Kidney (tissue), 14 donors: ENCODE measurements around the gene MOB3A. TPM values are rescaled to one million over a fixed set of nuclear protein-coding genes. Genes with fewer than 3 reads are reported as not detected.

Experiments used
- DNase-seq, 5 donors: peaks; one replicate each; pipeline ENCODE4 v3.0.0-alpha.2; 2013 to 2020
- FAIRE-seq: peaks from 2 replicates; lab custom pipeline; 2012; peaks lifted over from hg19 to GRCh38; lab: Jason Lieb, UNC
- H3K27ac ChIP-seq, 2 donors: one replicate each; pipeline ENCODE4 v1.7.0; 2013; ENCODE audit warnings: low read depth in 2 of 2, low read length in 2 of 2, inconsistent platforms in 1 of 2
- H3K27me3 ChIP-seq: one replicate; pipeline ENCODE4 v1.7.1; 2013; ENCODE audit warnings: low read length, inconsistent platforms; ENCODE audit not compliant: control insufficient read depth, insufficient read depth
- H3K36me3 ChIP-seq, 3 donors: one replicate each; pipeline versions ENCODE4 v1.7.0 to v1.7.1; 2013; ENCODE audit warnings: low read length in 3 of 3, control low read depth in 1 of 3, inconsistent platforms in 1 of 3; ENCODE audit not compliant: insufficient read depth in 3 of 3, control insufficient read depth in 2 of 3
- H3K4me1 ChIP-seq, 3 donors: one replicate each; pipeline versions ENCODE4 v1.7.0 to v1.7.1; 2013; ENCODE audit warnings: low read length in 3 of 3, inconsistent platforms in 1 of 3, low read depth in 1 of 3; ENCODE audit not compliant: control insufficient read depth in 2 of 3, insufficient read depth in 2 of 3
- H3K4me3 ChIP-seq, 3 donors: one replicate each; pipeline versions ENCODE4 v1.7.0 to v1.8.1; 2013; ENCODE audit warnings: low read length in 3 of 3, control low read depth in 1 of 3, inconsistent platforms in 1 of 3
- H3K9ac ChIP-seq, 3 donors: one replicate each; pipeline versions ENCODE4 v1.7.0 to v1.7.1; 2013; ENCODE audit warnings: low read length in 3 of 3, control low read depth in 1 of 3, inconsistent platforms in 1 of 3
- H3K9me3 ChIP-seq, 3 donors: one replicate each; pipeline versions ENCODE4 v1.7.0 to v1.7.1; 2013; ENCODE audit warnings: low read length in 3 of 3, control low read depth in 1 of 3, inconsistent platforms in 1 of 3; ENCODE audit not compliant: control insufficient read depth in 2 of 3, insufficient read depth in 1 of 3
- CTCF ChIP-seq: IDR thresholded peaks from 3 replicates; pipeline ENCODE4 v1.5.1; 2012; ENCODE audit warnings: mild to moderate bottlenecking, moderate library complexity, borderline replicate concordance; ENCODE audit not compliant: insufficient read depth; ENCODE audit errors: extremely low read depth
- intact Hi-C: fragments of 100-400 bp; cut with DNase I; formaldehyde crosslinking; loops from one replicate; pipeline ENCODE4 v1.11.1; 2022
- polyA plus RNA-seq: library from polyadenylated mRNA; stranded (reverse); fragments of 350-450 nt; fragmentation: Illumina TruSeq; extraction: RNeasy Lipid Tissue Mini Kit (QIAGEN cat#74804); gene quantifications from one replicate; pipeline ENCODE4 v1.2.3, GENCODE V29; 2014; ENCODE audit warnings: low read depth, low replicate concordance; ENCODE audit not compliant: insufficient read depth
- total RNA-seq: library from RNA; stranded (reverse); fragmentation: NEBNext Ultra II Directional; extraction: Animal tissue kit (Norgen Biotek cat#: 25700); gene quantifications from one replicate; pipeline ENCODE4 v1.2.1, GENCODE V29; 2021
- donor health status: control.
- donor health status: control.
- donor health status: control.
- donor health status: control.
- donor health status: control.
- donor health status: DM: yes; HTN: yes; CAD: no.
- donor health status: Normal renal cell carcinoma (clear cell type).

MOB3A gene
- total and polyA plus RNA-seq, 2 donors from 2014 or later, result 16.9 to 59.7 TPM

- H3K27me3 ChIP-seq, result no peaks in the 10 kb centered on the region
- DNase-seq (peak in 1 of 5 donors; percentile 74), FAIRE-seq (no peak)
- no peak overlapping the region for H3K27ac ChIP-seq
- TF ChIP-seq CTCF, result no peak
- H3K9me3 ChIP-seq, result no peaks in the 10 kb centered on the region
- intact Hi-C loops, result no loop called here
- peaks cover 0 to 31% (median 3%) of the 10 kb centered on the region in 3 donors for H3K36me3 ChIP-seq
- H3K4me1 ChIP-seq, result peaks cover 0 to 31% (median 20%) of the 10 kb centered on the region in 3 donors
- H3K4me3 ChIP-seq, result no peak overlapping the region
- no peak overlapping the region for H3K9ac ChIP-seq
Observed at GRCh38 chr19:2038284-2039088, 57.6 kb downstream of the MOB3A start.

DNA sequence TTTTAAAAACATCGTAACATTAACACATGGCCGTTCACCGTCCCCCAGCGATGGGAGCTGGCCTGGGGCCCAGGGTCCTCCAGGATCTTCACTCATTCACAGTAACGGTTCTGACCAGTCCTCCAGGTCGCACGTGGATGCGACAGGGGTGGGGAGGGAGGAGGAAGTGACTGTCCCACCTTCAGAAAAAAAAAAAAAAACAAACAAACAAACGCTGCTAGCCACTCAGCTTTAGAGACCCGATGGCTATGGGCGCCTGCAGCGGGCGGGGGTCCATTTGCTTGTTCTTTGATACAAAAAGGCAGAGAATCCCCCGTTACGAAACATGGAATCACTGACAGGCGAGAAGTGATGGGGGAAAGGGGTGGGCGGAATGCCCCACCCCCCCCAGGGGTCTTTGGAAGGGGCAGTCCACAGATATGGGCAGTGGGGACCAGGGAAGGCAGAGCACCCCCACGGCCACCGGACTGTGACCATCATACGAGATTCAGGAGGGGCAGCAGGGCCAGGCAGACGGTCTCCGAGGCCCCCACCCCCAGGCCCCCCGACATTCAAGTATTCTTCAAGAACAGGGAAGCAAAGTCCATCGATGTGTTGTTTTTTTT lies 58.4 kb downstream of the MOB3A start:
- DNase-seq, result no peak
- peaks cover 0 to 25% (median 3%) of the 10 kb centered on the region in 3 donors for H3K36me3 ChIP-seq
- H3K4me1 ChIP-seq, result peaks cover 0 to 28% (median 14%) of the 10 kb centered on the region in 3 donors
- no peaks in the 10 kb centered on the region for H3K9me3 ChIP-seq
- H3K27me3 ChIP-seq, result no peaks in the 10 kb centered on the region
- no peak for TF ChIP-seq CTCF
- no peak overlapping the region for H3K4me3 ChIP-seq
- intact Hi-C loops, result no loop called here
- no peak for FAIRE-seq
- no peak overlapping the region for H3K27ac ChIP-seq
- no peak overlapping the region for H3K9ac ChIP-seq

- Histone ChIP-seq H3K9me3 (no peaks in the 10 kb centered on the region), H3K9ac (no peak overlapping the region), H3K36me3 (peaks cover 0 to 20% (median 3%) of the 10 kb centered on the region in 3 donors), H3K4me3 (no peak overlapping the region), H3K4me1 (peaks cover 0 to 29% (median 17%) of the 10 kb centered on the region in 3 donors), H3K27ac (no peak overlapping the region), H3K27me3 (no peaks in the 10 kb centered on the region)
- DNase-seq (no peak), FAIRE-seq (no peak)
- intact Hi-C loops, result no loop called here
- TF ChIP-seq CTCF, result no peak
Observed at GRCh38 chr19:2036424-2036823, 59.7 kb downstream of the MOB3A start.
